ENCODE results near the gene ANKRD37.

DNA sequence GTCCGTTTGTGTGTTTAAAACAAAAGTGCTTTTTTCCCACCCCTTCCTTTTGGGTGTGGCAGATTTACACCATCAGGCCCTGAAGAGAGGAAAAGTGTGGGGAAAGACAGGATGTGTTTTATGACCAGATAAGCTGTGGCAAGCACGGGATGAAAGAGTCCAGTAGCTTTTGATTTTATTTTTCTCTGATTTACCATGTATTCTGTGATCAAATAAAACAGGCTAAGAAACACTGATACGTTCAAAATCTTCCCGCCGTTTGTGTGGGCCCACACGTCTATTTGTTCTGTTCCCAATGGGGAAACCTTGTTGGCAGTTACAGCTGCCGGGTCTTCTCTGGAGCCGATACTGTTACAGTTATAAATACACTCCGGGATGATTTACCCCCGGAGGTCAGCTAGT, 11.7 kb upstream of the ANKRD37 start:
- TF ChIP-seq, protein P1, sequence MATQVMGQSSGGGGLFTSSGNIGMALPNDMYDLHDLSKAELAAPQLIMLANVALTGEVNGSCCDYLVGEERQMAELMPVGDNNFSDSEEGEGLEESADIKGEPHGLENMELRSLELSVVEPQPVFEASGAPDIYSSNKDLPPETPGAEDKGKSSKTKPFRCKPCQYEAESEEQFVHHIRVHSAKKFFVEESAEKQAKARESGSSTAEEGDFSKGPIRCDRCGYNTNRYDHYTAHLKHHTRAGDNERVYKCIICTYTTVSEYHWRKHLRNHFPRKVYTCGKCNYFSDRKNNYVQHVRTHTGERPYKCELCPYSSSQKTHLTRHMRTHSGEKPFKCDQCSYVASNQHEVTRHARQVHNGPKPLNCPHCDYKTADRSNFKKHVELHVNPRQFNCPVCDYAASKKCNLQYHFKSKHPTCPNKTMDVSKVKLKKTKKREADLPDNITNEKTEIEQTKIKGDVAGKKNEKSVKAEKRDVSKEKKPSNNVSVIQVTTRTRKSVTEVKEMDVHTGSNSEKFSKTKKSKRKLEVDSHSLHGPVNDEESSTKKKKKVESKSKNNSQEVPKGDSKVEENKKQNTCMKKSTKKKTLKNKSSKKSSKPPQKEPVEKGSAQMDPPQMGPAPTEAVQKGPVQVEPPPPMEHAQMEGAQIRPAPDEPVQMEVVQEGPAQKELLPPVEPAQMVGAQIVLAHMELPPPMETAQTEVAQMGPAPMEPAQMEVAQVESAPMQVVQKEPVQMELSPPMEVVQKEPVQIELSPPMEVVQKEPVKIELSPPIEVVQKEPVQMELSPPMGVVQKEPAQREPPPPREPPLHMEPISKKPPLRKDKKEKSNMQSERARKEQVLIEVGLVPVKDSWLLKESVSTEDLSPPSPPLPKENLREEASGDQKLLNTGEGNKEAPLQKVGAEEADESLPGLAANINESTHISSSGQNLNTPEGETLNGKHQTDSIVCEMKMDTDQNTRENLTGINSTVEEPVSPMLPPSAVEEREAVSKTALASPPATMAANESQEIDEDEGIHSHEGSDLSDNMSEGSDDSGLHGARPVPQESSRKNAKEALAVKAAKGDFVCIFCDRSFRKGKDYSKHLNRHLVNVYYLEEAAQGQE (IDR thresholded peaks at IDR 0.05; ENCODE audit: low read depth): no peak
- no peak for TF ChIP-seq TCF12 (IDR thresholded peaks at IDR 0.05; ENCODE audit: low read depth)
- no peak for TF ChIP-seq RAD21 (IDR thresholded peaks at IDR 0.05; ENCODE audit: low read depth)
- TF ChIP-seq TAF1 (IDR thresholded peaks at IDR 0.05; ENCODE audit: low read depth): no peak
- TF ChIP-seq EGR1 (IDR thresholded peaks at IDR 0.05): no peak
- no peak for TF ChIP-seq CEBPB (IDR thresholded peaks at IDR 0.05)
- TF ChIP-seq, protein P2, sequence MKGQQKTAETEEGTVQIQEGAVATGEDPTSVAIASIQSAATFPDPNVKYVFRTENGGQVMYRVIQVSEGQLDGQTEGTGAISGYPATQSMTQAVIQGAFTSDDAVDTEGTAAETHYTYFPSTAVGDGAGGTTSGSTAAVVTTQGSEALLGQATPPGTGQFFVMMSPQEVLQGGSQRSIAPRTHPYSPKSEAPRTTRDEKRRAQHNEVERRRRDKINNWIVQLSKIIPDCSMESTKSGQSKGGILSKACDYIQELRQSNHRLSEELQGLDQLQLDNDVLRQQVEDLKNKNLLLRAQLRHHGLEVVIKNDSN (IDR thresholded peaks at IDR 0.05): no peak
- no peak for TF ChIP-seq EP300 (IDR thresholded peaks at IDR 0.05; ENCODE audit: borderline replicate concordance)
- TF ChIP-seq, protein P3, sequence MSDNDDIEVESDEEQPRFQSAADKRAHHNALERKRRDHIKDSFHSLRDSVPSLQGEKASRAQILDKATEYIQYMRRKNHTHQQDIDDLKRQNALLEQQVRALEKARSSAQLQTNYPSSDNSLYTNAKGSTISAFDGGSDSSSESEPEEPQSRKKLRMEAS (IDR thresholded peaks at IDR 0.05): no peak
- TF ChIP-seq NFIC (IDR thresholded peaks at IDR 0.05): no peak
- TF ChIP-seq YY1 (IDR thresholded peaks at IDR 0.05; ENCODE audit: low read depth): no peak
- TF ChIP-seq FOXM1 (IDR thresholded peaks at IDR 0.05; ENCODE audit: borderline replicate concordance, low read depth): no peak
